Ovary (tissue), 3 donors: Measurements from ENCODE around the gene SPRED3.

Source experiments
- EP300 ChIP-seq: sonication (generic); formaldehyde crosslinking; IDR thresholded peaks from one replicate; pipeline ENCODE4 v1.6.1; 2017; ENCODE audit warnings: antibody characterized with exemption
- POLR2A ChIP-seq: fragments of 450-650 bp; IDR thresholded peaks from one replicate; pipeline ENCODE4 v1.6.1; 2017; ENCODE audit warnings: antibody characterized with exemption, mild to moderate bottlenecking, moderate library complexity
- TF ChIP-seq, protein P1 (sequence below), 3 donors: fragments of 450-650 bp in 2 of 3; fragments of 200-600 bp in 1 of 3; IDR thresholded peaks; one replicate each; pipeline versions ENCODE4 v1.5.1 to v1.8.0; 2016 to 2022; ENCODE audit warnings: antibody characterized with exemption in 3 of 3, mild to moderate bottlenecking in 1 of 3
- donor health status: DM: no; HTN: no; CAD: no.

DNA sequence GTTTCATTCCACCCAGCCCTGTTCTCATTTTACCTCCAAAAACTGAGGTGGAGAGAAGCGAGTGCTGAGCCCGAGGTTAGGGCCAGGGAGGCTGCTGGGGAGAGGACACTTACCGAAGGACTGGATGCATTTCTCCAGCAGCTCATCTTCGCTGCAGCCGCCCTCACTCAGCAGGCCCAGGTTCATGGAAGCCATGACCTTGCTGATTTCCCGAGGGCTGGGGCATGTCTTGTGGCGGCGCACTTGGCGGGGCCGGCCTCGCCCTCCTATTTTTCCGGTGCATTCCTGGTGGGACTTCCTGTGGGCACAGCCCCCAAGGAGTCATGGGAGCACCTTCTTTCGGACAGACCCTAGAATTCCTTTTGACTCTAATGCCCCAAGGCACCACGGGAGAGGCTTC lies 33.4 kb downstream of the SPRED3 start:
- TF ChIP-seq POLR2A = no peak
- TF ChIP-seq, protein P1, sequence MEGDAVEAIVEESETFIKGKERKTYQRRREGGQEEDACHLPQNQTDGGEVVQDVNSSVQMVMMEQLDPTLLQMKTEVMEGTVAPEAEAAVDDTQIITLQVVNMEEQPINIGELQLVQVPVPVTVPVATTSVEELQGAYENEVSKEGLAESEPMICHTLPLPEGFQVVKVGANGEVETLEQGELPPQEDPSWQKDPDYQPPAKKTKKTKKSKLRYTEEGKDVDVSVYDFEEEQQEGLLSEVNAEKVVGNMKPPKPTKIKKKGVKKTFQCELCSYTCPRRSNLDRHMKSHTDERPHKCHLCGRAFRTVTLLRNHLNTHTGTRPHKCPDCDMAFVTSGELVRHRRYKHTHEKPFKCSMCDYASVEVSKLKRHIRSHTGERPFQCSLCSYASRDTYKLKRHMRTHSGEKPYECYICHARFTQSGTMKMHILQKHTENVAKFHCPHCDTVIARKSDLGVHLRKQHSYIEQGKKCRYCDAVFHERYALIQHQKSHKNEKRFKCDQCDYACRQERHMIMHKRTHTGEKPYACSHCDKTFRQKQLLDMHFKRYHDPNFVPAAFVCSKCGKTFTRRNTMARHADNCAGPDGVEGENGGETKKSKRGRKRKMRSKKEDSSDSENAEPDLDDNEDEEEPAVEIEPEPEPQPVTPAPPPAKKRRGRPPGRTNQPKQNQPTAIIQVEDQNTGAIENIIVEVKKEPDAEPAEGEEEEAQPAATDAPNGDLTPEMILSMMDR (IDR thresholded peaks at IDR 0.05) = no peak
- no peak for TF ChIP-seq EP300
